ENCODE data around the gene PRDM12.

GRCh38 chr9:130729145-130729544 lies 64.8 kb downstream of the PRDM12 start:
- TF ChIP-seq, protein P1, sequence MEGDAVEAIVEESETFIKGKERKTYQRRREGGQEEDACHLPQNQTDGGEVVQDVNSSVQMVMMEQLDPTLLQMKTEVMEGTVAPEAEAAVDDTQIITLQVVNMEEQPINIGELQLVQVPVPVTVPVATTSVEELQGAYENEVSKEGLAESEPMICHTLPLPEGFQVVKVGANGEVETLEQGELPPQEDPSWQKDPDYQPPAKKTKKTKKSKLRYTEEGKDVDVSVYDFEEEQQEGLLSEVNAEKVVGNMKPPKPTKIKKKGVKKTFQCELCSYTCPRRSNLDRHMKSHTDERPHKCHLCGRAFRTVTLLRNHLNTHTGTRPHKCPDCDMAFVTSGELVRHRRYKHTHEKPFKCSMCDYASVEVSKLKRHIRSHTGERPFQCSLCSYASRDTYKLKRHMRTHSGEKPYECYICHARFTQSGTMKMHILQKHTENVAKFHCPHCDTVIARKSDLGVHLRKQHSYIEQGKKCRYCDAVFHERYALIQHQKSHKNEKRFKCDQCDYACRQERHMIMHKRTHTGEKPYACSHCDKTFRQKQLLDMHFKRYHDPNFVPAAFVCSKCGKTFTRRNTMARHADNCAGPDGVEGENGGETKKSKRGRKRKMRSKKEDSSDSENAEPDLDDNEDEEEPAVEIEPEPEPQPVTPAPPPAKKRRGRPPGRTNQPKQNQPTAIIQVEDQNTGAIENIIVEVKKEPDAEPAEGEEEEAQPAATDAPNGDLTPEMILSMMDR (IDR thresholded peaks at IDR 0.05; ENCODE audit: low read depth, low read length), result no peak
- TF ChIP-seq POLR2A (IDR thresholded peaks at IDR 0.05; ENCODE audit: extremely low read depth, insufficient read length), result no peak

All from NB4 (cell line).